CD4-positive, alpha-beta memory T cell (primary cell): ENCODE data around the gene RPS6KB2. TPM values are rescaled to one million over a fixed set of nuclear protein-coding genes. Genes with fewer than 3 reads are reported as not detected.
"Not testable (repeated sequence)": the region's sequence is repeated elsewhere in the genome, so short reads cannot be mapped to it uniquely, and the experiment has no call there.

Experiments
- CTCF ChIA-PET: fragments of 350-600 bp; sonication (Branson Sonifier 250); formaldehyde crosslinking; loops from one replicate; lab custom pipeline; 2021; ENCODE audit warnings: inconsistent platforms; ENCODE audit not compliant: partially characterized antibody; lab: Charles Lee
- POLR2A ChIA-PET: fragments of 350-600 bp; sonication (Branson Sonifier 250); formaldehyde crosslinking; loops from one replicate; lab custom pipeline; 2021; ENCODE audit not compliant: partially characterized antibody; lab: Charles Lee
- DNase-seq, 5 donors: peaks; one replicate each; pipeline versions ENCODE4 v3.0.0 to v3.0.0-alpha.2; 2020 to 2022; ENCODE audit warnings: mixed read lengths in 1 of 5
- H3K27ac ChIP-seq: one replicate; pipeline ENCODE4 v1.7.0; 2013; ENCODE audit warnings: low read depth, low read length
- H3K27me3 ChIP-seq: 2 replicates; pipeline ENCODE4 v1.7.0; 2013; ENCODE audit warnings: mild to moderate bottlenecking, low read length, moderate library complexity; ENCODE audit not compliant: insufficient read depth
- H3K36me3 ChIP-seq: 2 replicates; pipeline ENCODE4 v1.7.0; 2013; ENCODE audit warnings: mild to moderate bottlenecking, low read length, moderate library complexity; ENCODE audit not compliant: insufficient read depth
- H3K4me1 ChIP-seq: 2 replicates; pipeline ENCODE4 v1.7.0; 2013; ENCODE audit warnings: mild to moderate bottlenecking, low read length, moderate library complexity; ENCODE audit not compliant: insufficient read depth
- H3K4me3 ChIP-seq, 2 donors: one replicate each; pipeline ENCODE4 v1.7.0; 2013; ENCODE audit warnings: low read length in 2 of 2, mild to moderate bottlenecking in 1 of 2
- H3K9me3 ChIP-seq, 2 donors: one replicate each; pipeline ENCODE4 v1.7.0; 2013; ENCODE audit warnings: low read length in 2 of 2, control low read depth in 1 of 2; ENCODE audit not compliant: control insufficient read depth in 1 of 2
- H3K27ac Mint-ChIP-seq, 7 donors: one replicate each; pipeline ENCODE4 v1.8.0; 2020 to 2021; ENCODE audit warnings: mixed read lengths in 7 of 7, mild to moderate bottlenecking in 6 of 7, inconsistent platforms in 3 of 7, moderate library complexity in 3 of 7
- H3K27me3 Mint-ChIP-seq, 2 donors: one replicate each; pipeline ENCODE4 v1.8.0; 2020 to 2021; ENCODE audit warnings: mixed read lengths in 2 of 2
- H3K36me3 Mint-ChIP-seq, 2 donors: one replicate each; pipeline ENCODE4 v1.8.0; 2020 to 2021; ENCODE audit warnings: mixed read lengths in 2 of 2, inconsistent platforms in 1 of 2, mild to moderate bottlenecking in 1 of 2
- H3K4me1 Mint-ChIP-seq, 4 donors: one replicate each; pipeline ENCODE4 v1.8.0; 2020 to 2021; ENCODE audit warnings: mixed read lengths in 4 of 4, mild to moderate bottlenecking in 1 of 4
- H3K4me3 Mint-ChIP-seq, 8 donors: one replicate each; pipeline ENCODE4 v1.8.0; 2020 to 2021; ENCODE audit warnings: mixed read lengths in 8 of 8, mild to moderate bottlenecking in 7 of 8, moderate library complexity in 6 of 8, inconsistent platforms in 3 of 8
- H3K9me3 Mint-ChIP-seq, 8 donors: one replicate each; pipeline ENCODE4 v1.8.0; 2020 to 2021; ENCODE audit warnings: mixed read lengths in 8 of 8, mild to moderate bottlenecking in 5 of 8, inconsistent platforms in 3 of 8, moderate library complexity in 1 of 8
- intact Hi-C: fragments of 100-400 bp; cut with micrococcal nuclease; formaldehyde crosslinking; loops from one replicate; pipeline ENCODE4 v1.15.1; 2023
- polyA plus RNA-seq, 2 donors: library from polyadenylated mRNA; unstranded; fragments of 300-500 nt; fragmentation: Illumina TruSeq; gene quantifications; one replicate each; pipeline ENCODE4 v1.2.3, GENCODE V29; 2021
- total RNA-seq, 2 experiments: library from RNA; stranded (reverse); gene quantifications; one replicate each; pipeline ENCODE4 v1.2.3, GENCODE V29; 2021

RPS6KB2 gene
- total and polyA plus RNA-seq, 4 experiments from 2014 or later = 55.2 to 79.9 (median 68.2) TPM

- Mint-ChIP-seq H3K27me3 (no peaks in the 10 kb centered on the region), H3K4me3 (no peak overlapping the region), H3K4me1 (peaks cover 12 to 49% (median 31%) of the 10 kb centered on the region in 4 donors), H3K9me3 (no peaks in the 10 kb centered on the region), H3K36me3 (peaks cover 0 to 7% of the 10 kb centered on the region in 2 donors), H3K27ac (peak overlapping the region in 2 of 7 donors; percentile 61 to 64)
- CTCF ChIA-PET = interaction anchor here (1.0 to 1.2 kb wide), 2 partner anchors 22 to 42 kb away, joined by 3 to 6 read pairs; partner anchors contain the start of gene PPP1CA
- Histone ChIP-seq H3K36me3 (no peaks in the 10 kb centered on the region), H3K27ac (no peak overlapping the region), H3K9me3 (no peaks in the 10 kb centered on the region), H3K27me3 (no peaks in the 10 kb centered on the region), H3K4me3 (no peak overlapping the region), H3K4me1 (peaks cover 35% of the 10 kb centered on the region)
- POLR2A ChIA-PET = interaction anchor here (0.6 to 31.8 kb wide), 6 partner anchors 5 to 107 kb away, joined by 3 to 2262 read pairs (median 362); partner anchors contain the start of genes CARNS1, PPP1CA, PTPRCAP and RAD9A
- DNase-seq = no peak
- intact Hi-C loops = no loop called here
These were observed 4.2 kb upstream of the RPS6KB2 start for GRCh38 chr11:67423891-67424613.

- peak overlapping the region; percentile 90 for H3K27ac ChIP-seq
- Mint-ChIP-seq H3K4me3 (peak overlapping the region; percentile 93 to 100 (median 98)), H3K4me1 (peaks cover 15 to 58% (median 33%) of the 10 kb centered on the region in 4 donors), H3K27ac (peak overlapping the region; percentile 95 to 99 (median 97)), H3K36me3 (peaks cover 8 to 15% of the 10 kb centered on the region in 2 donors)
- H3K27me3 ChIP-seq, H3K9me3 ChIP-seq, H3K36me3 ChIP-seq, H3K27me3 Mint-ChIP-seq, DNase-seq, H3K9me3 Mint-ChIP-seq, intact Hi-C loops: not testable (repeated sequence)
- ChIA-PET POLR2A (interaction anchor here (1.5 to 31.8 kb wide), 6 partner anchors 9 to 76 kb away, joined by 4 to 2262 read pairs (median 410); partner anchors contain the start of genes AIP, CABP4, CARNS1 and CORO1B), CTCF (interaction anchor here (1.1 to 3.3 kb wide), 7 partner anchors 11 to 49 kb away, joined by 3 to 21 read pairs (median 6); partner anchors contain the start of genes PPP1CA, PTPRCAP and TBC1D10C)
- H3K4me1 ChIP-seq = peaks cover 40% of the 10 kb centered on the region
- H3K4me3 ChIP-seq = peak overlapping the region; percentile 94 to 95
These were observed 882 bp upstream of the RPS6KB2 start for GRCh38 chr11:67427364-67427859.

GRCh38 chr11:67429038-67429668 is 859 bp downstream of the RPS6KB2 start:
- Histone ChIP-seq H3K27me3 (no peaks in the 10 kb centered on the region), H3K4me1 (peaks cover 58% of the 10 kb centered on the region), H3K9me3 (no peaks in the 10 kb centered on the region), H3K27ac (peak overlapping the region; percentile 90), H3K4me3 (peak overlapping the region; percentile 94 to 95), H3K36me3 (peaks cover 21% of the 10 kb centered on the region)
- peak overlapping the region; percentile 95 to 99 (median 97) for H3K27ac Mint-ChIP-seq
- H3K9me3 Mint-ChIP-seq = peaks cover 0 to 3% (median 0%) of the 10 kb centered on the region in 8 donors
- H3K4me3 Mint-ChIP-seq = peak overlapping the region; percentile 93 to 100 (median 98)
- no peak for DNase-seq
- H3K36me3 Mint-ChIP-seq = peaks cover 8 to 22% of the 10 kb centered on the region in 2 donors
- intact Hi-C loops = no loop called here
- H3K4me1 Mint-ChIP-seq = peaks cover 17 to 68% (median 39%) of the 10 kb centered on the region in 4 donors
- ChIA-PET CTCF (interaction anchor here (0.9 to 3.3 kb wide), 6 partner anchors 9 to 78 kb away, joined by 3 to 21 read pairs (median 4); partner anchors contain the start of genes PPP1CA, PTPRCAP and TBC1D10C), POLR2A (interaction anchor here (0.8 to 31.8 kb wide), 12 partner anchors 9 to 189 kb away, joined by 3 to 2262 read pairs (median 11); partner anchors contain the start of genes AIP, CABP4, CARNS1 and CORO1B)
- no peaks in the 10 kb centered on the region for H3K27me3 Mint-ChIP-seq

GRCh38 chr11:67429722-67430121 is 1.4 kb downstream of the RPS6KB2 start:
- intact Hi-C loops = no loop called here
- no peaks in the 10 kb centered on the region for H3K27me3 Mint-ChIP-seq
- POLR2A ChIA-PET = interaction anchor here (1.5 to 31.8 kb wide), 7 partner anchors 8 to 76 kb away, joined by 3 to 2262 read pairs (median 115); partner anchors contain the start of genes AIP, CABP4, CARNS1 and CORO1B

GRCh38 chr11:67431346-67432249 is 3.3 kb downstream of the RPS6KB2 start:
- peaks cover 38% of the 10 kb centered on the region for H3K36me3 ChIP-seq
- ChIA-PET POLR2A (interaction anchor here (0.6 to 31.8 kb wide), 7 partner anchors 13 to 164 kb away, joined by 3 to 2262 read pairs (median 279); partner anchors contain the start of genes AIP, CABP4, CARNS1 and CORO1B), CTCF (interaction anchor here (0.7 to 1.4 kb wide), 2 partner anchors 10 to 38 kb away, joined by 3 read pairs; no protein-coding TSS in a partner anchor)
- H3K4me3 ChIP-seq = no peak overlapping the region
- Mint-ChIP-seq H3K27ac (peak overlapping the region; percentile 30 to 94 (median 75)), H3K36me3 (peaks cover 15 to 31% of the 10 kb centered on the region in 2 donors), H3K9me3 (peaks cover 0 to 7% (median 0%) of the 10 kb centered on the region in 8 donors), H3K4me1 (peaks cover 26 to 75% (median 48%) of the 10 kb centered on the region in 4 donors), H3K27me3 (no peaks in the 10 kb centered on the region), H3K4me3 (peak overlapping the region in 6 of 8 donors; percentile 8 to 66 (median 64))
- no peaks in the 10 kb centered on the region for H3K9me3 ChIP-seq
- DNase-seq = no peak
- H3K4me1 ChIP-seq = peaks cover 82% of the 10 kb centered on the region
- intact Hi-C loops = no loop called here
- H3K27ac ChIP-seq = no peak overlapping the region
- H3K27me3 ChIP-seq = no peaks in the 10 kb centered on the region

More at GRCh38 chr11:67429722-67430121, 1.4 kb downstream of the RPS6KB2 start:
- H3K27ac ChIP-seq = peak overlapping the region; percentile 90
- CTCF ChIA-PET = interaction anchor here (3.2 to 3.3 kb wide), 2 partner anchors 8 to 28 kb away, joined by 14 to 21 read pairs; partner anchors contain the start of genes PPP1CA and PTPRCAP
- H3K4me1 ChIP-seq = peaks cover 63% of the 10 kb centered on the region
- peaks cover 23% of the 10 kb centered on the region for H3K36me3 ChIP-seq
- Mint-ChIP-seq H3K9me3 (peaks cover 0 to 3% (median 0%) of the 10 kb centered on the region in 8 donors), H3K4me3 (peak overlapping the region in 7 of 8 donors; percentile 93 to 100 (median 98)), H3K27ac (peak overlapping the region in 5 of 7 donors; percentile 9 to 99 (median 96)), H3K4me1 (peaks cover 19 to 70% (median 41%) of the 10 kb centered on the region in 4 donors), H3K36me3 (peaks cover 8 to 24% of the 10 kb centered on the region in 2 donors)
- no peaks in the 10 kb centered on the region for H3K9me3 ChIP-seq
- H3K27me3 ChIP-seq = no peaks in the 10 kb centered on the region
- DNase-seq = no peak
- no peak overlapping the region for H3K4me3 ChIP-seq
